ENCODE results near the gene ZSCAN12.
A peak's percentile ranks its signal among the peaks of the same experiment; 100 is the strongest.

ZSCAN12 gene

GRCh38 chr6:28393912-28394662, 5.5 kb downstream of the ZSCAN12 start:
- Histone ChIP-seq H3K27me3 (ENCODE audit: insufficient read depth, low read length, poor library complexity, severe bottlenecking) (no peaks in the 10 kb centered on the region), H3K79me2 (ENCODE audit: insufficient read depth, low read length) (no peaks in the 10 kb centered on the region), H3K4me3 (ENCODE audit: low read length, poor library complexity, severe bottlenecking) (no peak overlapping the region), H3K4me1 (ENCODE audit: insufficient read depth, low read length, poor library complexity, severe bottlenecking) (no peaks in the 10 kb centered on the region), H4K20me1 (ENCODE audit: insufficient read depth, low read length, poor library complexity, severe bottlenecking) (no peaks in the 10 kb centered on the region), H3K4me2 (ENCODE audit: low read depth, low read length, poor library complexity, severe bottlenecking) (no peak overlapping the region), H3K9me3 (ENCODE audit: insufficient read depth, low read depth, low read length) (no peaks in the 10 kb centered on the region), H3K9ac (ENCODE audit: low read depth, low read length, poor library complexity, severe bottlenecking) (no peak overlapping the region), H3K36me3 (ENCODE audit: insufficient read depth, low read length) (no peaks in the 10 kb centered on the region), H2AFZ (ENCODE audit: low read length) (no peak overlapping the region), H3F3A (ENCODE audit: low read depth) (no peaks in the 10 kb centered on the region), H3K9me2 (replicated peaks; ENCODE audit: low read depth, low read length) (no peaks in the 10 kb centered on the region)
- TF ChIP-seq CTCF (conservative IDR thresholded peaks at IDR 0.05; ENCODE audit: low read length) (peak; percentile 58), EZH2phosphoT487 (IDR thresholded peaks at IDR 0.05; ENCODE audit: borderline replicate concordance) (no peak)

- Histone ChIP-seq H3K36me3 (ENCODE audit: insufficient read depth, low read length) (no peaks in the 10 kb centered on the region), H3F3A (ENCODE audit: low read depth) (no peaks in the 10 kb centered on the region), H3K27me3 (ENCODE audit: insufficient read depth, low read length, poor library complexity, severe bottlenecking) (peaks cover 1% of the 10 kb centered on the region), H3K4me2 (ENCODE audit: low read depth, low read length, poor library complexity, severe bottlenecking) (no peak overlapping the region), H4K20me1 (ENCODE audit: insufficient read depth, low read length, poor library complexity, severe bottlenecking) (no peaks in the 10 kb centered on the region), H3K4me3 (ENCODE audit: low read length, poor library complexity, severe bottlenecking) (no peak overlapping the region), H3K9me3 (ENCODE audit: insufficient read depth, low read depth, low read length) (no peaks in the 10 kb centered on the region), H3K4me1 (ENCODE audit: insufficient read depth, low read length, poor library complexity, severe bottlenecking) (no peaks in the 10 kb centered on the region), H3K9ac (ENCODE audit: low read depth, low read length, poor library complexity, severe bottlenecking) (no peak overlapping the region), H2AFZ (ENCODE audit: low read length) (no peak overlapping the region), H3K9me2 (replicated peaks; ENCODE audit: low read depth, low read length) (no peaks in the 10 kb centered on the region), H3K79me2 (ENCODE audit: insufficient read depth, low read length) (no peaks in the 10 kb centered on the region)
- TF ChIP-seq EZH2phosphoT487 (IDR thresholded peaks at IDR 0.05; ENCODE audit: borderline replicate concordance), result no peak
- TF ChIP-seq CTCF (conservative IDR thresholded peaks at IDR 0.05; ENCODE audit: low read length), result no peak
These were observed 8.9 kb downstream of the ZSCAN12 start for GRCh38 chr6:28390688-28391087.

- Histone ChIP-seq H3K4me3 (ENCODE audit: low read length, poor library complexity, severe bottlenecking) (no peak overlapping the region), H3K79me2 (ENCODE audit: insufficient read depth, low read length) (peaks cover 19% of the 10 kb centered on the region), H3K4me1 (ENCODE audit: insufficient read depth, low read length, poor library complexity, severe bottlenecking) (peaks cover 20% of the 10 kb centered on the region), H3F3A (ENCODE audit: low read depth) (no peaks in the 10 kb centered on the region), H3K4me2 (ENCODE audit: low read depth, low read length, poor library complexity, severe bottlenecking) (no peak overlapping the region), H2AFZ (ENCODE audit: low read length) (no peak overlapping the region; the same call in 1 of the 2 replicates), H4K20me1 (ENCODE audit: insufficient read depth, low read length, poor library complexity, severe bottlenecking) (no peaks in the 10 kb centered on the region), H3K36me3 (ENCODE audit: insufficient read depth, low read length) (0 out of 2 replicates have a peak, but pooled peaks cover 3% of the 10 kb centered on the region), H3K9ac (ENCODE audit: low read depth, low read length, poor library complexity, severe bottlenecking) (no peak overlapping the region), H3K9me3 (ENCODE audit: insufficient read depth, low read depth, low read length) (no peaks in the 10 kb centered on the region), H3K27me3 (ENCODE audit: insufficient read depth, low read length, poor library complexity, severe bottlenecking) (peaks cover 7% of the 10 kb centered on the region), H3K9me2 (replicated peaks; ENCODE audit: low read depth, low read length) (no peaks in the 10 kb centered on the region)
- TF ChIP-seq CTCF (conservative IDR thresholded peaks at IDR 0.05; ENCODE audit: low read length) (no peak), EZH2phosphoT487 (IDR thresholded peaks at IDR 0.05; ENCODE audit: borderline replicate concordance) (no peak)
These were observed 15.4 kb downstream of the ZSCAN12 start for GRCh38 chr6:28384143-28384533.
